ENCODE data around the gene CELSR1.

Gene CELSR1

DNA sequence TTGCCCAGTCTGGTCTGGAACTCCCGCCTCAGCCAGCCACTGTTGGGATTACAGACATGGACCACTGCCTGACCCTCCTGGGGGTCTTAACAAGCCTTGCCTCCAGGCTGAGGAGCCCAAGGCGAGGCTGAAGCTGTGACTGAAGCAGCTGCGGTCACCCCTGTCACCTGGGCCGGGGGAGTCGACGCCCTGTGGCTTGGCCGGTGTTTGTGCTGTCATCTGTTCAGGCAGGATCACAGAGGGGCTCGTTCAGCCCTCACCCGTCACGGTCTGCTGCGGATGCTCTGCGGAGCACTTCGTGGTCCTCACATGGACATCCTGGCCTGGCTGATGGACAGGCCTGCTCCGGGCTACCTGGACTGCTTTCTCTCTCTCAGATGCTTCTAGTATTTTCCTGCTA is 178.1 kb downstream of the CELSR1 start:
- TF ChIP-seq EZH2phosphoT487 (IDR thresholded peaks at IDR 0.05; ENCODE audit: low read depth), result no peak
- TF ChIP-seq, protein P1, sequence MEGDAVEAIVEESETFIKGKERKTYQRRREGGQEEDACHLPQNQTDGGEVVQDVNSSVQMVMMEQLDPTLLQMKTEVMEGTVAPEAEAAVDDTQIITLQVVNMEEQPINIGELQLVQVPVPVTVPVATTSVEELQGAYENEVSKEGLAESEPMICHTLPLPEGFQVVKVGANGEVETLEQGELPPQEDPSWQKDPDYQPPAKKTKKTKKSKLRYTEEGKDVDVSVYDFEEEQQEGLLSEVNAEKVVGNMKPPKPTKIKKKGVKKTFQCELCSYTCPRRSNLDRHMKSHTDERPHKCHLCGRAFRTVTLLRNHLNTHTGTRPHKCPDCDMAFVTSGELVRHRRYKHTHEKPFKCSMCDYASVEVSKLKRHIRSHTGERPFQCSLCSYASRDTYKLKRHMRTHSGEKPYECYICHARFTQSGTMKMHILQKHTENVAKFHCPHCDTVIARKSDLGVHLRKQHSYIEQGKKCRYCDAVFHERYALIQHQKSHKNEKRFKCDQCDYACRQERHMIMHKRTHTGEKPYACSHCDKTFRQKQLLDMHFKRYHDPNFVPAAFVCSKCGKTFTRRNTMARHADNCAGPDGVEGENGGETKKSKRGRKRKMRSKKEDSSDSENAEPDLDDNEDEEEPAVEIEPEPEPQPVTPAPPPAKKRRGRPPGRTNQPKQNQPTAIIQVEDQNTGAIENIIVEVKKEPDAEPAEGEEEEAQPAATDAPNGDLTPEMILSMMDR (IDR thresholded peaks at IDR 0.05; ENCODE audit: low read depth, low read length), result no peak
- peaks cover 21% of the 10 kb centered on the region for H3K4me1 ChIP-seq (ENCODE audit: low read length)

DNA sequence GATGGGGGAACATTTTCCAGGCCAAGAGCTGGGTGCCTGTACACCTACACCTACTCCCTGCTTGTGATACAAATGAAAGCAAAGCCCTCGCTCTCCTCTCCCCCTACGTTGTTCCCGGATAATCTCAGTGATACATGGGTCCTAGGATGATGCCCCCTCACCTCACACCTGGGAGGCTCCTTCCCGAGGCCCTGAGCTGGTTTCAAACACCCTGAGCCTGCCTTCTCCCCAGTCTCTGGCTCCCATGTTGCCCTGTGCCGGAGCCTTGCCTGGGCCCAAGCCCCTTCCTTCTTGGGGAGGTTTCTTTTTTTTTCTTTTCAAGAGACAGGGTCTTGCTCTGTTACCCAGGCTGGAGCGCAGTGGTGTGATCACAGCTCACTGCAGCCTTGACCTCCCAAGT is 178.7 kb downstream of the CELSR1 start:
- Histone ChIP-seq H3K27me3 (ENCODE audit: low read depth, low read length) (no peaks in the 10 kb centered on the region), H3K4me3 (ENCODE audit: low read length) (no peak overlapping the region), H3K4me1 (ENCODE audit: low read length) (peaks cover 21% of the 10 kb centered on the region), H3K9me3 (ENCODE audit: insufficient read depth, low read length) (no peaks in the 10 kb centered on the region), H3K4me2 (ENCODE audit: low read length) (no peak overlapping the region), H4K20me1 (ENCODE audit: insufficient read depth, low read length) (peaks cover 4% of the 10 kb centered on the region), H3K9ac (ENCODE audit: low read length) (no peak overlapping the region), H3K36me3 (replicated peaks; ENCODE audit: low read depth, low read length) (peaks cover 31% of the 10 kb centered on the region), H3K27ac (ENCODE audit: low read length) (no peak overlapping the region), H3K79me2 (ENCODE audit: low read length) (no peaks in the 10 kb centered on the region), H2AFZ (ENCODE audit: low read depth, low read length) (no peak overlapping the region)
- no peak for TF ChIP-seq EZH2phosphoT487 (IDR thresholded peaks at IDR 0.05; ENCODE audit: low read depth)
- TF ChIP-seq, protein P1 (IDR thresholded peaks at IDR 0.05; ENCODE audit: low read depth, low read length), result no peak

More for the DNA sequence above, 178.1 kb downstream of the CELSR1 start:
- Histone ChIP-seq H4K20me1 (ENCODE audit: insufficient read depth, low read length) (peaks cover 4% of the 10 kb centered on the region), H3K27me3 (ENCODE audit: low read depth, low read length) (no peaks in the 10 kb centered on the region), H3K36me3 (replicated peaks; ENCODE audit: low read depth, low read length) (peaks cover 26% of the 10 kb centered on the region), H3K27ac (ENCODE audit: low read length) (no peak overlapping the region), H3K79me2 (ENCODE audit: low read length) (no peaks in the 10 kb centered on the region), H3K4me2 (ENCODE audit: low read length) (no peak overlapping the region), H2AFZ (ENCODE audit: low read depth, low read length) (no peak overlapping the region), H3K9me3 (ENCODE audit: insufficient read depth, low read length) (no peaks in the 10 kb centered on the region), H3K4me3 (ENCODE audit: low read length) (no peak overlapping the region), H3K9ac (ENCODE audit: low read length) (no peak overlapping the region)

DNA sequence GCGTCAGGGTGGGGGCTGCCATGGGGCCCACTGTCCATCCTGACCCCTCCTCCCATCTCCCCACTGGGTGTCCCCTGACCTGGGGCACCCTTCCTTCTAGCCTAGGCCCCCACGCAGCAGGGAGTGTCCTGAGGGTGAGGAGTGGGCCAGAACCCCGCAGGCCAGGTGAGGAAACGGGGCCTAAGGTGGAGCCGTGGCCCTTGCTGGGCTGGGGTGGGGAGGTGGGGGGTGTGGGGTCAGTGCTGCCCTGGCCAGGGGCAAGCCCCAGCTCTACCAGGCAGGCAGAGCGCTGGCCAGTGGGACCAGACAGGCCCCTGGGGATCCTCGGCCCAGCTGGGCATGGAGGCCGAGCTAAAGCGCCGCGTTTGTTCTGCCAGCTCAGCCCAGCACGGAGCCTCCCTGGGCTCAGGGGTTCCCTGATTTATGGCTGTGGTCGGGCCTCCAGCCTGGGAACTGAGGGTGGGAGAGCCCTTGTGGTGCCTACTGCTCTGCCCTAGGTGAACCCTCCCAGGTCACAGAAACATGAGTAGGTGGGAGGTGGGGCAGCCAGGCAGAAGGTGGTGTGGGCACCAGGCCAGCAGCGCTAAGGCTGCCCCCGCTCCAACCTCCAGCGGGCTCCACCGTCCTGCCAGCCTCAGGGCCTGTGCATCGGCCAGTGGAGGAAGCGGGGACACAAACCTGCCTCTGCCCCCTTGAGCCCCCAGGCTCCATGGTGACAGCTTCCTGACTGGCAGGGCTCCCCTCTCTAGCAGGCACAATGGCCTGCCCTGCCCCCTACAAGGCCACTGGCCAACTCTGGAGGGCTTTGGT is 179.5 kb downstream of the CELSR1 start:
- no peak overlapping the region for H3K27ac ChIP-seq (ENCODE audit: low read length)
- no peak overlapping the region for H3K4me2 ChIP-seq (ENCODE audit: low read length)
- no peak overlapping the region for H3K9ac ChIP-seq (ENCODE audit: low read length)
- no peak overlapping the region for H3K4me3 ChIP-seq (ENCODE audit: low read length)
- H2AFZ ChIP-seq (ENCODE audit: low read depth, low read length), result no peak overlapping the region
- peaks cover 40% of the 10 kb centered on the region for H3K36me3 ChIP-seq (replicated peaks; ENCODE audit: low read depth, low read length)
- peaks cover 16% of the 10 kb centered on the region for H3K4me1 ChIP-seq (ENCODE audit: low read length)
- H4K20me1 ChIP-seq (ENCODE audit: insufficient read depth, low read length), result peaks cover 4% of the 10 kb centered on the region
- no peaks in the 10 kb centered on the region for H3K79me2 ChIP-seq (ENCODE audit: low read length)
- no peaks in the 10 kb centered on the region for H3K9me3 ChIP-seq (ENCODE audit: insufficient read depth, low read length)
- H3K27me3 ChIP-seq (ENCODE audit: low read depth, low read length), result no peaks in the 10 kb centered on the region
- TF ChIP-seq, protein P1 (IDR thresholded peaks at IDR 0.05; ENCODE audit: low read depth, low read length), result no peak
- TF ChIP-seq EZH2phosphoT487 (IDR thresholded peaks at IDR 0.05; ENCODE audit: low read depth), result no peak

DNA sequence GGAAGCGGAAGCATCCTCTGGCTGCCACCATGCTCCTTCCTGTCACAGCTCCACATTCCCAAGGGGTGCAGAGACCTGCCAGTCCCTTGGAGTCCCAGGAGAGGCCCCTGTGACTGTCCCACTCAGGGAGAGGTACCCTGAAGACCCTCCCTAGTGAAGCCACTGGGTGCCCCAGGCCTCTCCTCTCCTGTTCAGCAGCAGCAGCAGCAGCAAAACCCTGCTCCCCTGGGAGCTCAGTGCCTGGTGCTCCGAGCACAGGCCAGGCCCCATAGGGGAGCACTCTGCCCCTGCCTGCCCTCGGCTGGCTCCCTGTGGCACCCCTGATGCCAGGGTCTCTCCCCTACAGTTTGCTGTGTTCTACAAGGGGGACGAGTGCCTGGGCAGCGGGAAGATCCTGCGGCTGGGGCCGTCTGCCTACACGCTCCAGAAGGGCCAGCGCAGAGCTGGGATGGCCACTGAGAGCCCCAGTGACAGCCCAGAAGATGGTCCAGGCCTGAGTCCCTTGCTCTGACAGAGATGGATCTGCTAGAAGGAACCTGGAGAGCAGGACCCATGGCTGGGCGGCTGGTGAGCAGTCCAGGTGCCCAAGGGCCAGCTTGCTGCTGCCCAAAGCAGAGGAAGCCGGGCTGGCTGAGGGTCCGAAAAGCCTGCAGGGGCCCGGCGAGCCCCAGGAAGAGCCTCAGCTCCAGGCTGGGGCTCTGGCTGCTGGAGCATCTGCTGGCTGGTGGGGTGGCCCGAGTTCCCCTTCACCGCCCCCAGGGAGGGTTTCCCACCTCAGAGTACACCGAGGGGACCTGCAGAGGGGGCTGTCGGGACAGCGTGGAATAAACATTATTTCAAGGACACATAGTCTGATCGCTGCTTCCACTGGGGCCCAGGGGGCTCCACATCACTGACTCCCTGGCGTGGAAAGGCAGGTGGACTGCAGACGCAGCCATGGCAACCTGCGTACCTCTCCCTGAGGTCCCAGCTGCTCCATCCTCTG is 180.6 kb downstream of the CELSR1 start:
- no peak overlapping the region for H3K27ac ChIP-seq (ENCODE audit: low read length)
- no peaks in the 10 kb centered on the region for H3K27me3 ChIP-seq (ENCODE audit: low read depth, low read length)
- H3K4me2 ChIP-seq (ENCODE audit: low read length), result no peak overlapping the region
- H3K4me1 ChIP-seq (ENCODE audit: low read length), result peaks cover 4% of the 10 kb centered on the region
- H3K4me3 ChIP-seq (ENCODE audit: low read length), result no peak overlapping the region
- H3K36me3 ChIP-seq (replicated peaks; ENCODE audit: low read depth, low read length), result peaks cover 50% of the 10 kb centered on the region
- no peaks in the 10 kb centered on the region for H3K79me2 ChIP-seq (ENCODE audit: low read length)
- peaks cover 4% of the 10 kb centered on the region for H4K20me1 ChIP-seq (ENCODE audit: insufficient read depth, low read length)
- H3K9ac ChIP-seq (ENCODE audit: low read length), result no peak overlapping the region
- TF ChIP-seq, protein P1 (IDR thresholded peaks at IDR 0.05; ENCODE audit: low read depth, low read length), result no peak
- no peak overlapping the region for H2AFZ ChIP-seq (ENCODE audit: low read depth, low read length)
- no peaks in the 10 kb centered on the region for H3K9me3 ChIP-seq (ENCODE audit: insufficient read depth, low read length)

All from OCI-LY3 (cell line).